ENCODE measurements around the gene GRB10. TPM values are rescaled to one million over a fixed set of nuclear protein-coding genes. Genes with fewer than 3 reads are reported as not detected.

GRB10 gene
- total RNA-seq, 2 experiments from 2014 or later = 8.4 to 9.9 TPM

- POLR2A ChIA-PET = no interaction called here
- H3K4me3 Mint-ChIP-seq = no peak overlapping the region
- H3K9me3 Mint-ChIP-seq = no peaks in the 10 kb centered on the region
- no peaks in the 10 kb centered on the region for H3K36me3 Mint-ChIP-seq
- peaks cover 11% of the 10 kb centered on the region for H3K27me3 Mint-ChIP-seq
- CTCF ChIA-PET = no interaction called here
- no peak for DNase-seq
- no peaks in the 10 kb centered on the region for H3K4me1 Mint-ChIP-seq (ENCODE audit: low read depth)
- no peak overlapping the region for H3K27ac Mint-ChIP-seq
- intact Hi-C loops (cut with micrococcal nuclease) = no loop called here
Measured at GRCh38 chr7:50815138-50815537, 32.4 kb upstream of the GRB10 start.

DNA sequence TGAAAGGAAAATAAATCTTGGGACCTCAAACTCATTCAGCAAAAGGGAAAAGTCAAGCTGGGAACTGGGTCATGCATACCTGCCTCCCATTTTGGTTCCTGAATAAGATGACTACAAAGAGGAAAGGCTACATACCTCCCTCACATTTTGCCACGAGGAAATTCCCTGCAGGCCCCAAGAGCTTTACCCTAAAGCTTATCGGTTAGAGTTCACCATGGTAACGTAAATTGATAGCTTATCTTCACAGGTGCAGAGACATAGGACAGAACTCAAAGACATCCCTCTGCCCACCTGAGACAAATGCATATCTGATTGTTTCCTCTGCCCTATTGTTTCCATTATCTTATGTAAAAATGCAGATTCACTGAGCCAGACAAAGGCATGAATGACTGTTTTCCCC is 31.5 kb upstream of the GRB10 start:
- intact Hi-C loops (cut with micrococcal nuclease) = no loop called here
- no peak overlapping the region for H3K4me3 Mint-ChIP-seq
- H3K27me3 Mint-ChIP-seq = peaks cover 7% of the 10 kb centered on the region
- H3K9me3 Mint-ChIP-seq = no peaks in the 10 kb centered on the region
- no peaks in the 10 kb centered on the region for H3K36me3 Mint-ChIP-seq
- DNase-seq = no peak
- H3K4me1 Mint-ChIP-seq (ENCODE audit: low read depth) = no peaks in the 10 kb centered on the region
- CTCF ChIA-PET = no interaction called here
- POLR2A ChIA-PET = no interaction called here
- H3K27ac Mint-ChIP-seq = no peak overlapping the region

- no peak for DNase-seq
- ChIA-PET POLR2A (no interaction called here), CTCF (no interaction called here)
- no peak overlapping the region for H3K27ac Mint-ChIP-seq
- H3K4me3 Mint-ChIP-seq = no peak overlapping the region
- H3K9me3 Mint-ChIP-seq = no peaks in the 10 kb centered on the region
- intact Hi-C loops (cut with micrococcal nuclease) = no loop called here
- H3K4me1 Mint-ChIP-seq (ENCODE audit: low read depth) = no peaks in the 10 kb centered on the region
- no peaks in the 10 kb centered on the region for H3K36me3 Mint-ChIP-seq
- peaks cover 5% of the 10 kb centered on the region for H3K27me3 Mint-ChIP-seq
Measured at GRCh38 chr7:50812841-50813475, 30.3 kb upstream of the GRB10 start.

- Mint-ChIP-seq H3K36me3 (no peaks in the 10 kb centered on the region), H3K4me1 (ENCODE audit: low read depth) (no peaks in the 10 kb centered on the region), H3K4me3 (no peak overlapping the region), H3K27me3 (peaks cover 5% of the 10 kb centered on the region), H3K9me3 (no peaks in the 10 kb centered on the region), H3K27ac (no peak overlapping the region)
- no peak for DNase-seq
- POLR2A ChIA-PET = no interaction called here
- intact Hi-C loops (cut with micrococcal nuclease) = no loop called here
- CTCF ChIA-PET = interaction anchor here (0.7 kb wide), 1 partner anchor 329 kb away, joined by 3 read pairs; no protein-coding TSS in a partner anchor
Measured at GRCh38 chr7:50812094-50812493, 29.4 kb upstream of the GRB10 start.

DNA sequence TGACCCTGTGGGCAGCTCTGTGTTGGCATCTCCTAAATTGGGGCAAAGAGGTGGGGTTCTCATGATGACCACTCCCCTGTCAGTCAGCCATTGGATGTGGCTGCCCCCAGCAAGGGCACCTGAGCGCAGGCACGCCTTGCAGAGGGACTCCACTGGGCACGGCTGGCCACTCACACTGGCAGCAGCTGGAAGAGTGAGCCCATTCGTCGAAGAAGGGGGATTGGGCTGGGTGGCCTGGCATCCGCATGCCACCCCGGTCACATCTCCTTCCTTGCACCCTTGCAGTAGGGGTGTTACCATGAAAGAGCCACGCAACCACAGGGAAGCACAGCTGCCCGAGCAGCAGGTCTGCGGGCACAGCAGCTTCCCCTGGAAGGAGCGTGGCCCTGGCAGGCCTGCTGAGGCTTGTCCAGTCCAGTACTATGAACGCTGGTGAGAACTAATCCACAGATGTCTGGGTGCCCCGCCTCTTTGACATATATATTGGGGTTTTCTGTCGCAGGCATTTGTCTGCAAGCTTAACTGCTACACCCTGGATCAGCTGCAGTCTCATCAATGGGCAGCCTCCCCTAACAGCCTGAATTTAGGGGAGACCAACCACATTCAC is 25.7 kb upstream of the GRB10 start:
- intact Hi-C loops (cut with micrococcal nuclease) = no loop called here
- CTCF ChIA-PET = no interaction called here
- H3K9me3 Mint-ChIP-seq = no peaks in the 10 kb centered on the region
- H3K27me3 Mint-ChIP-seq = no peaks in the 10 kb centered on the region
- no peak overlapping the region for H3K27ac Mint-ChIP-seq
- no peaks in the 10 kb centered on the region for H3K36me3 Mint-ChIP-seq
- POLR2A ChIA-PET = no interaction called here
- peaks cover 4% of the 10 kb centered on the region for H3K4me1 Mint-ChIP-seq (ENCODE audit: low read depth)
- H3K4me3 Mint-ChIP-seq = no peak overlapping the region
- DNase-seq = no peak

GRCh38 chr7:50807026-50807730 is 24.5 kb upstream of the GRB10 start:
- Mint-ChIP-seq H3K4me1 (ENCODE audit: low read depth) (peaks cover 4% of the 10 kb centered on the region), H3K27ac (no peak overlapping the region), H3K36me3 (no peaks in the 10 kb centered on the region), H3K4me3 (no peak overlapping the region), H3K27me3 (no peaks in the 10 kb centered on the region), H3K9me3 (no peaks in the 10 kb centered on the region)
- ChIA-PET POLR2A (no interaction called here), CTCF (interaction anchor here (0.6 to 1.0 kb wide), 2 partner anchors 85 to 354 kb away, joined by 3 read pairs; no protein-coding TSS in a partner anchor)
- no peak for DNase-seq
- intact Hi-C loops (cut with micrococcal nuclease) = no loop called here

- Mint-ChIP-seq H3K4me3 (no peak overlapping the region), H3K4me1 (ENCODE audit: low read depth) (peaks cover 4% of the 10 kb centered on the region), H3K27me3 (no peaks in the 10 kb centered on the region), H3K9me3 (no peaks in the 10 kb centered on the region), H3K27ac (no peak overlapping the region), H3K36me3 (no peaks in the 10 kb centered on the region)
- intact Hi-C loops (cut with micrococcal nuclease) = no loop called here
- ChIA-PET CTCF (no interaction called here), POLR2A (no interaction called here)
- no peak for DNase-seq
Measured at GRCh38 chr7:50806143-50806542, 23.4 kb upstream of the GRB10 start.

GRCh38 chr7:50805447-50806125 is 22.9 kb upstream of the GRB10 start:
- no peak for DNase-seq
- H3K27me3 Mint-ChIP-seq = no peaks in the 10 kb centered on the region
- H3K36me3 Mint-ChIP-seq = no peaks in the 10 kb centered on the region
- no peak overlapping the region for H3K27ac Mint-ChIP-seq
- ChIA-PET CTCF (no interaction called here), POLR2A (interaction anchor here (0.6 kb wide), 1 partner anchor 13 kb away, joined by 4 read pairs; no protein-coding TSS in a partner anchor)
- H3K9me3 Mint-ChIP-seq = no peaks in the 10 kb centered on the region
- peaks cover 4% of the 10 kb centered on the region for H3K4me1 Mint-ChIP-seq (ENCODE audit: low read depth)
- H3K4me3 Mint-ChIP-seq = no peak overlapping the region
- intact Hi-C loops (cut with micrococcal nuclease) = no loop called here

DNA sequence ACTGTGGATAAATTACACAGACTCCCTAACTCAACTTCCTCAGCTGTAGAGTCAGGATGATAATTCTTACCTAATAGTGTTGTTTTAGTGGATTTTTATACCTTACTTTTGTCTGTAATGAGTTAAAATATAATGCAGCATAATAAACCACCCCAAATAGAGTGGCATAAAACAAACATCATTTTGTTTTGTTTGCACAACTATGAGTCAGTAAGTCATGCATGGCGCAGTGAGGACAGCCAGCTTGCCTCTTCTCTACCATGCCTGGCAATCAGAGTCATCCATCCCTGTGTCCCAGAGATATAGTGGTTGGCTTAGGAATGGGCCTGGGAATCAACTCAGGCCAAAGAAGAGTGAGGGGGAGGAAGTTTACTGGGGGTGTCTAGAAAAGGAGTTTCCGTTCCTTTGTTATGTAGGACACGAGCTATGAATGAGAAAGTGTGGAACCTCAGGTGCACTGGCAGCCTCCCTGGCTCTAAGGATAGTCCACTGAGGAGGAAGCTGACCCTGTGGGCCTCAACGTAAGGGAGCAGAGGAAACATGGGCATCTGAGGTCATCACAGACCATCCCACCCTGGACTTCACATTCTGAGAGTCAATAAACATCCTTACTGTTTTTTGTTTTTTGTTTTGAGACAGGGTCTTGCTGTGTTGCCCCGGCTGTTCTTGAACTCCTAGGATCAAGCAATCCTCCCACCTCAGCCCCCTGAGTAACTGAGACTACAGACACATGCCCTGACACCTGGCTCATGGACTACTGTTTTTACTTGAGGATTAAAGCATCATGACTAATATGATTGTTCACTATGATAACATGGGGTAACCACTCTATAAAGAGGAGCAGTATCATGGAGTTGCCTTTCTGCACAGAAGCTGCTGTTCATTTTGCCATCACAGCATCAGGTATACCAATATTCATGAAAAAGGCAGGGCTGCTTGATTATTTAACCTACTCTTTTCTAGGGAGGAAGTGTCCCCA is 21.0 kb upstream of the GRB10 start:
- H3K4me3 Mint-ChIP-seq = no peak overlapping the region
- peaks cover 4% of the 10 kb centered on the region for H3K4me1 Mint-ChIP-seq (ENCODE audit: low read depth)
- ChIA-PET CTCF (no interaction called here), POLR2A (no interaction called here)
- H3K36me3 Mint-ChIP-seq = no peaks in the 10 kb centered on the region
- H3K27me3 Mint-ChIP-seq = peaks cover 3% of the 10 kb centered on the region
- intact Hi-C loops (cut with micrococcal nuclease) = no loop called here
- H3K9me3 Mint-ChIP-seq = peaks cover 1% of the 10 kb centered on the region
- DNase-seq = no peak
- no peak overlapping the region for H3K27ac Mint-ChIP-seq

- Mint-ChIP-seq H3K36me3 (no peaks in the 10 kb centered on the region), H3K4me1 (ENCODE audit: low read depth) (peaks cover 4% of the 10 kb centered on the region), H3K27ac (no peak overlapping the region), H3K9me3 (peaks cover 6% of the 10 kb centered on the region), H3K4me3 (no peak overlapping the region), H3K27me3 (peaks cover 3% of the 10 kb centered on the region)
- DNase-seq = no peak
- ChIA-PET CTCF (no interaction called here), POLR2A (no interaction called here)
- intact Hi-C loops (cut with micrococcal nuclease) = no loop called here
Measured at GRCh38 chr7:50801907-50802306, 19.2 kb upstream of the GRB10 start.

- no peaks in the 10 kb centered on the region for H3K36me3 Mint-ChIP-seq
- ChIA-PET POLR2A (no interaction called here), CTCF (interaction anchor here (0.7 kb wide), 1 partner anchor 341 kb away, joined by 5 read pairs; no protein-coding TSS in a partner anchor)
- peaks cover 8% of the 10 kb centered on the region for H3K27me3 Mint-ChIP-seq
- no peak for DNase-seq
- no peak overlapping the region for H3K27ac Mint-ChIP-seq
- intact Hi-C loops (cut with micrococcal nuclease) = no loop called here
- H3K4me3 Mint-ChIP-seq = no peak overlapping the region
- H3K9me3 Mint-ChIP-seq = peaks cover 6% of the 10 kb centered on the region
- no peaks in the 10 kb centered on the region for H3K4me1 Mint-ChIP-seq (ENCODE audit: low read depth)
Measured at GRCh38 chr7:50799873-50800272, 17.2 kb upstream of the GRB10 start.

- Mint-ChIP-seq H3K36me3 (no peaks in the 10 kb centered on the region), H3K27ac (no peak overlapping the region), H3K4me3 (no peak overlapping the region), H3K4me1 (ENCODE audit: low read depth) (no peaks in the 10 kb centered on the region), H3K27me3 (peaks cover 16% of the 10 kb centered on the region), H3K9me3 (peaks cover 6% of the 10 kb centered on the region)
- CTCF ChIA-PET = no interaction called here
- intact Hi-C loops (cut with micrococcal nuclease) = no loop called here
- POLR2A ChIA-PET = no interaction called here
- no peak for DNase-seq
Measured at GRCh38 chr7:50798126-50798525, 15.4 kb upstream of the GRB10 start.
